GM20000 (cell line): ENCODE results near the gene AIFM3.

Experiments
- DNase-seq: peaks from one replicate; pipeline ENCODE4 v3.0.0; 2012; ENCODE audit warnings: low spot score
- TF ChIP-seq, protein P1 (sequence below): IDR thresholded peaks from 2 replicates; pipeline ENCODE4 v1.5.1; 2012; ENCODE audit warnings: mild to moderate bottlenecking, control low read depth; ENCODE audit errors: extremely low read depth, missing control alignments

The AIFM3 gene

DNA sequence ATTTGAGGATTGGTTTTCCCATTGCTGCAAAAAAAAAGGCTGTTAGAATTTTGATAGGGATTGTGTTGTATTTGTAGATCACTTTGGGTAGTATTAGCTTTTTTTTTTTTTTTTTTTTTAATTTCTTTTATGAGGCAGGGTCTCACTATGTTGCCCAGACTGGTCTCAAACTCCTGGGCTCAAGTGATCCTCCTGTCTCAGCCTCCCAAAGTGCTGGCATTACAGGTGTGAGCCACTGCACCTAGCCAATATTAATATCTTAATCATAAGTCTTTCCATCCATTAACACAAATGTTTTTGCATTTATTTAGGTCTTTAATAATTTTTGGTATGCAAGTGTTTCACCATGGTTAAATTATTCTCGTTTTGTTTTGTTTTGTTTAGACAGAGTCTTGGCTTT is 23.0 kb upstream of the AIFM3 start:
- TF ChIP-seq, protein P1, sequence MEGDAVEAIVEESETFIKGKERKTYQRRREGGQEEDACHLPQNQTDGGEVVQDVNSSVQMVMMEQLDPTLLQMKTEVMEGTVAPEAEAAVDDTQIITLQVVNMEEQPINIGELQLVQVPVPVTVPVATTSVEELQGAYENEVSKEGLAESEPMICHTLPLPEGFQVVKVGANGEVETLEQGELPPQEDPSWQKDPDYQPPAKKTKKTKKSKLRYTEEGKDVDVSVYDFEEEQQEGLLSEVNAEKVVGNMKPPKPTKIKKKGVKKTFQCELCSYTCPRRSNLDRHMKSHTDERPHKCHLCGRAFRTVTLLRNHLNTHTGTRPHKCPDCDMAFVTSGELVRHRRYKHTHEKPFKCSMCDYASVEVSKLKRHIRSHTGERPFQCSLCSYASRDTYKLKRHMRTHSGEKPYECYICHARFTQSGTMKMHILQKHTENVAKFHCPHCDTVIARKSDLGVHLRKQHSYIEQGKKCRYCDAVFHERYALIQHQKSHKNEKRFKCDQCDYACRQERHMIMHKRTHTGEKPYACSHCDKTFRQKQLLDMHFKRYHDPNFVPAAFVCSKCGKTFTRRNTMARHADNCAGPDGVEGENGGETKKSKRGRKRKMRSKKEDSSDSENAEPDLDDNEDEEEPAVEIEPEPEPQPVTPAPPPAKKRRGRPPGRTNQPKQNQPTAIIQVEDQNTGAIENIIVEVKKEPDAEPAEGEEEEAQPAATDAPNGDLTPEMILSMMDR, result no peak
- DNase-seq, result no peak

DNA sequence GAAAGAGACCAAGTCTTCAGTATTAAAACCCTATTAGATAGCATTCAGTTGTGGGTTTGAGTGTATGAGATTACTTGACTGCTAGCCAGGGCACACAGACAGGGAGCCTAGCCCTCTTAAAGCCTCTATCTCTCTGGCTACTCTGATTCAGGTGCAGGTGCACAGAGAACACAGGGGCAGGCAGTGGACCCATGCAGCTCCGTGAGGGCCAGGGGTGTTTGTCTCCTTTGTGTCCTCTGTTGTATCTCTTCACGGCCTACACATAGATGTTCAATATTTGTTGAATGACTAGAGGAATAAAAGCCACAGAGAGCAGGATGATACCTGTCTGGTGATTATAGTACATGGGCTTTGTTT is 21.5 kb upstream of the AIFM3 start:
- TF ChIP-seq, protein P1, result no peak
- no peak for DNase-seq

DNA sequence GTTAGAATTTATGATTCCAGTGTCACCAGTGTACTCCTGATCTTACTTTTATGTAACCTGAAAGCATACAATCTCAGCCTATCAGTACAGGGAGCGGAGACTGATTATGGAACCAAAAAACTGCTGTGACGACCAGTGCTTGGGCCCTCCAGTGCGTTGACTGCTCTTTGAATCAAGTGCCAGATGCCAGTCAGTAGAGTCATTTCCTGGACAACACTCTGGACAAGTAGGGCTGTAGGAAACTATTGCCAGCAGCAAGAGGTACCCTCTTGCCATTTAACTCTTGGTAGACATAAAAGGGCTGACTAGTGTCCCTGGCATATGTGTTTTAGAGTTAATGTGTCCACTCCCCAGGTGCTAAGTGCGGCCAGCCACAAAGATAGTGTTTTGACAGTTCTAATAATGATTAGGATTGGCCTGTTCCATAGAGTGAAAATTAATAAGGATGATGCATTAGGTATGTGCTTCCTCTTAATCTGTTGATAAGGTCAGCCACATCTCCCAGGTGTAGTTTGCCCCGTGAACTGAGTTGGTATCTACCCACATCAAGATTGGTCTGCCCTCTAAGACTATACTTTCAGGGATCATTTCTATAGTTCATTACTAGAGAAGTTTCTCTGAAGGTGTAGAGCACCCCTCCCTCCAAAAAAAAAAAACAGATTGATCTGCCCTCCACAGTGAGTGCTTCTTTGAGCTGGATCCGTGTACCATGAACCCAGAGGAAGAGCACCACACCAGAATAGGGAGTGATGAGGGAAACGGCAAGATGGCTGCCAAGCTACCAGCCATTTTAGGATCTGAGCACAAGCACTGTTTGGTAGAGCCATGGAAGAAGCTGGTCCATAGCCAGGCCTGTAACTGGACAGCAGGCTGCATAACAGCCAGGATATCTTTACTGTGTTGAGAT is 20.7 kb upstream of the AIFM3 start:
- TF ChIP-seq, protein P1, result no peak
- no peak for DNase-seq

DNA sequence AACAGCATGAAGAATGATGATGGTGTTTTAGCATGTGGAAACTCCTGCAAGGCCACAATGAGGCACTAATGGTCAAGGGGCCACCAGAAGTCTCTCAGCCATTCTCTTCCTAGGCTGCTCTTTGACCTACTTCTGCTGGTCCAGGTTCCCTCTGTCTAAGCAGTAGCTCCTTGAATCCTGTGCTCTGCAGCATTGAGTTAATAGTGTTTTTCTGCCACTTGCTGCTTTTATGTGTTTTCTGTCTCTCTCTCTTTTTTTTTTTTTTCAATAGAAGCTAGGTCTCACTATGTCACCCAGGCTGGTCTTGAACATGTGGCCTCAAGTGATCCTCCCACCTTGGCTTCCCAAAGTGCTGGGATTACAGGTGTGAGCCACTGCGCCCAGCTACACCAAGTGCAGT is 20.1 kb upstream of the AIFM3 start:
- TF ChIP-seq, protein P1, result no peak
- DNase-seq, result no peak

DNA sequence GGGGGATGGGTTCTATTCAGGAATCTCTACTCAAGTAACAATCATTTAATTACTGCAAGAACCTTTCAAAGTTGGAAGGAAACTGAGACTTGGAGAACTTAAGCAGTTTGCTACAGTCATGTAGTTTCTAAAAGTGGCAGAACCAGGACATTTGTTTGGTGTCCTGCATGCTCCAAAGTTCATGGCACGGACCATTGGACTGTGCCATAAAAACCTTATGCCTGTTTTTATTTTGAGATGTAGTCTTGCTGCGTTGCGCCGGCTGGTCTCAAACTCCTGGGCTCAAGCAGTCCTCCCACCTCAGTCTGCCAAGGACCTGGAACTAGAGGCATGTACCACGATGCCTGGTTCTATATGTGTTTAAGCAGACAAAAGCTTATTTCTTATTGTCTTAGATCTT is 18.6 kb upstream of the AIFM3 start:
- TF ChIP-seq, protein P1, result no peak
- DNase-seq, result no peak

DNA sequence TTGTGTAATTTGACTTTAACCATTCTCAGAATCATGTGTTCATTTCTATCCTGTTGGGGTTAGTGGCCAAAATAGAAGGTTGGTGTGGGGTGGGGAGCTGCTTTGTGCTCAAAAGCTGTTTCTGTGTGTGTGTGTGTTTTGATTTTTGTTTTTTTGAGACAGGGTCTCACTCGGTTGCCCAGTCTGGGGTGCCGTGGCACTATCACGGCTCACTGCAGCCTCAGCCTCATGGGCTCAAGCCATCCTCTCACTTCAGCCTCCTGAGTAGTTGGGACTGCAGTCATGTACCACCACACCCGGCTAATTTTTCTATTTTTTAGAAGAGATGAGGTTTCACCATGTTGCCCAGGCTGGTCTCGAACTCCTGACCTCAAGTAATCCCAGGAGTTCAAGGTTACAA is 18.1 kb upstream of the AIFM3 start:
- TF ChIP-seq, protein P1, result no peak
- no peak for DNase-seq

DNA sequence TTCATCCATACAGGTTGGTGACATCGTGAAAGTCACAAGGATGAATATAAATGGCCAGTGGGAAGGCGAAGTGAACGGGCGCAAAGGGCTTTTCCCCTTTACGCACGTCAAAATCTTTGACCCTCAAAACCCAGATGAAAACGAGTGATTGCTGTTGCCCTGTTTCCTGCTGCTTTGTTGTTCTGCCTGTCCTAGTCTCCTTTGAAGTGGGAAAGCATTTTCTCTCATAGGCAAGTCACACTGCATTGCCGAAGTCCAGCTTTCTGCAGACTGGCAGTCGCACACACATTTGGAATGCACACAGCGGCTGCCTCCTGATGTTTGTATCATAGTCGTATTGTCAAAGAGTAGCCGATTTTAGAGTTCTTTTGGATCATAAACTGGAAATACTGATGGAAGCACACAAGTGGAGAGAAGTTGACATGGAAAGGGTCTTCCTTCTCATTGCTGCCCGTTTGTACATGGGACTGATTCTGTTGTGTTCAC is 17.3 kb upstream of the AIFM3 start:
- TF ChIP-seq, protein P1, result no peak
- no peak for DNase-seq
